SU-DHL-6 (cell line): Measurements from ENCODE around the gene UCN.

Experiments used
- CTCF ChIP-seq: fragments of 200-600 bp; sonication (generic); IDR thresholded peaks from one replicate; pipeline ENCODE4 v1.5.1; 2017; ENCODE audit warnings: antibody characterized with exemption, mild to moderate bottlenecking, low read length, moderate library complexity; ENCODE audit not compliant: insufficient read depth, poor library complexity, severe bottlenecking
- EZH2phosphoT487 ChIP-seq: fragments of 200-600 bp; sonication (generic), shearing (Covaris generic); conservative IDR thresholded peaks from 2 replicates; pipeline ENCODE4 v1.6.1; 2018; ENCODE audit warnings: mild to moderate bottlenecking, antibody characterized with exemption, low read length, moderate library complexity, mixed read lengths

GRCh38 chr2:27315122-27315521 lies 6.9 kb upstream of the UCN start:
- TF ChIP-seq CTCF (no peak), EZH2phosphoT487 (no peak)
